SU-DHL-6 (cell line): ENCODE measurements around the gene SUGCT.

Experiments used
- H2AFZ ChIP-seq: fragments of 200-600 bp; sonication (generic); 2 replicates; pipeline ENCODE4 v1.6.1; 2014; ENCODE audit warnings: low read depth, mild to moderate bottlenecking, moderate library complexity, mixed read lengths, antibody characterized with exemption, low read length; ENCODE audit not compliant: severe bottlenecking
- H3F3A ChIP-seq: fragments of 200-600 bp; shearing (Covaris generic); 2 replicates; pipeline ENCODE4 v1.6.0; 2016; ENCODE audit warnings: antibody characterized with exemption, mild to moderate bottlenecking; ENCODE audit not compliant: insufficient read depth
- H3K27ac ChIP-seq: fragments of 200-600 bp; sonication (generic); 2 replicates; pipeline ENCODE4 v1.5.1; 2016; ENCODE audit warnings: low read depth, mild to moderate bottlenecking, low read length, moderate library complexity, mixed read lengths
- H3K27me3 ChIP-seq: fragments of 200-600 bp; sonication (generic), shearing (Covaris generic); 2 replicates; pipeline ENCODE4 v1.6.0; 2014; ENCODE audit warnings: mild to moderate bottlenecking, low read length
- H3K36me3 ChIP-seq: fragments of 200-600 bp; sonication (generic); 2 replicates; pipeline ENCODE4 v1.6.1; 2014; ENCODE audit warnings: mild to moderate bottlenecking, low read length, mixed read lengths
- H3K4me2 ChIP-seq: fragments of 300-600, 200-600 bp; shearing (Covaris generic), sonication (generic); 2 replicates; pipeline ENCODE4 v1.6.0; 2014; ENCODE audit warnings: low read length, low read depth, mild to moderate bottlenecking; ENCODE audit not compliant: poor library complexity, severe bottlenecking
- H3K4me3 ChIP-seq: fragments of 200-600 bp; sonication (generic); 2 replicates; pipeline ENCODE4 v1.5.1; 2014; ENCODE audit warnings: antibody characterized with exemption, low read length, mild to moderate bottlenecking, mixed read lengths; ENCODE audit not compliant: insufficient read depth, poor library complexity, severe bottlenecking
- H3K79me2 ChIP-seq: fragments of 200-600 bp; sonication (generic); 2 replicates; pipeline ENCODE4 v1.6.1; 2014; ENCODE audit warnings: mild to moderate bottlenecking, low read length, moderate library complexity; ENCODE audit not compliant: insufficient read depth
- H3K9ac ChIP-seq: fragments of 200-600 bp; sonication (generic); 2 replicates; pipeline ENCODE4 v1.7.0; 2014; ENCODE audit warnings: mild to moderate bottlenecking, low read length
- H3K9me2 ChIP-seq: fragments of 200-600 bp; sonication (generic); replicated peaks from 2 replicates; pipeline ENCODE4 v1.6.1; 2014; ENCODE audit warnings: low read length; ENCODE audit not compliant: insufficient read depth
- H3K9me3 ChIP-seq: fragments of 200-600 bp; sonication (generic); 2 replicates; pipeline ENCODE4 v1.6.1; 2014; ENCODE audit warnings: low read length, mixed read lengths; ENCODE audit not compliant: insufficient read depth
- H4K20me1 ChIP-seq: fragments of 200-600 bp; sonication (generic); 2 replicates; pipeline ENCODE4 v1.6.1; 2014; ENCODE audit warnings: low read depth, mild to moderate bottlenecking, antibody characterized with exemption, low read length, moderate library complexity, mixed read lengths
- EZH2phosphoT487 ChIP-seq: fragments of 200-600 bp; sonication (generic), shearing (Covaris generic); conservative IDR thresholded peaks from 2 replicates; pipeline ENCODE4 v1.6.1; 2018; ENCODE audit warnings: mild to moderate bottlenecking, antibody characterized with exemption, low read length, moderate library complexity, mixed read lengths
- TF ChIP-seq, protein P1 (sequence below): fragments of 200-600 bp; sonication (generic); IDR thresholded peaks from one replicate; pipeline ENCODE4 v1.5.1; 2017; ENCODE audit warnings: antibody characterized with exemption, mild to moderate bottlenecking, low read length, moderate library complexity; ENCODE audit not compliant: insufficient read depth, poor library complexity, severe bottlenecking

SUGCT gene

DNA sequence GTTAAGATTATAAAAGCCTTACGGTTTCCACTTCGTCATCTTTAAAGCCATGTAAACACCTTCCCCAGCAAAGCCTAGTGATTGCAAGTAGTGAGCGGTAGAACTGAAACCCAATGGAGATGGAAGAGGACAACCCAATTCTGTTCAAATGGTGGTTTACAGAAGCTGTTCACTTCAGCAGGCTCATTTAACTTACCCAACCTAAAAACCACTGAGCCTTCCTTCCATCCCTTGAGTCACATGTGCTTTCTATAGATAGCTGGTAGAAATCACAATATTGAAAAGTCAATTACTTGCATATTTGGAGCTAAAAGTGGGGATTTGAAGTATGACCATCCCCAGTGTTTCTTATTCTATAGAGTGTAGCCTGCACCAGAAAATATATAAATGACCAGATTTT lies 667.7 kb downstream of the SUGCT start:
- H3K9me3 ChIP-seq: no peaks in the 10 kb centered on the region
- peak overlapping the region; percentile 37 for H3K9ac ChIP-seq
- peak overlapping the region; percentile 63 for H3K27ac ChIP-seq
- H3K9me2 ChIP-seq: no peaks in the 10 kb centered on the region
- H2AFZ ChIP-seq: peak overlapping the region; percentile 88
- no peaks in the 10 kb centered on the region for H3K79me2 ChIP-seq
- no peaks in the 10 kb centered on the region for H4K20me1 ChIP-seq
- H3K4me3 ChIP-seq: no peak overlapping the region
- H3K27me3 ChIP-seq: no peaks in the 10 kb centered on the region
- peak overlapping the region; percentile 42 for H3K4me2 ChIP-seq
- H3F3A ChIP-seq: peaks cover 42% of the 10 kb centered on the region
- H3K36me3 ChIP-seq: no peaks in the 10 kb centered on the region
- TF ChIP-seq, protein P1, sequence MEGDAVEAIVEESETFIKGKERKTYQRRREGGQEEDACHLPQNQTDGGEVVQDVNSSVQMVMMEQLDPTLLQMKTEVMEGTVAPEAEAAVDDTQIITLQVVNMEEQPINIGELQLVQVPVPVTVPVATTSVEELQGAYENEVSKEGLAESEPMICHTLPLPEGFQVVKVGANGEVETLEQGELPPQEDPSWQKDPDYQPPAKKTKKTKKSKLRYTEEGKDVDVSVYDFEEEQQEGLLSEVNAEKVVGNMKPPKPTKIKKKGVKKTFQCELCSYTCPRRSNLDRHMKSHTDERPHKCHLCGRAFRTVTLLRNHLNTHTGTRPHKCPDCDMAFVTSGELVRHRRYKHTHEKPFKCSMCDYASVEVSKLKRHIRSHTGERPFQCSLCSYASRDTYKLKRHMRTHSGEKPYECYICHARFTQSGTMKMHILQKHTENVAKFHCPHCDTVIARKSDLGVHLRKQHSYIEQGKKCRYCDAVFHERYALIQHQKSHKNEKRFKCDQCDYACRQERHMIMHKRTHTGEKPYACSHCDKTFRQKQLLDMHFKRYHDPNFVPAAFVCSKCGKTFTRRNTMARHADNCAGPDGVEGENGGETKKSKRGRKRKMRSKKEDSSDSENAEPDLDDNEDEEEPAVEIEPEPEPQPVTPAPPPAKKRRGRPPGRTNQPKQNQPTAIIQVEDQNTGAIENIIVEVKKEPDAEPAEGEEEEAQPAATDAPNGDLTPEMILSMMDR: no peak
- TF ChIP-seq EZH2phosphoT487: no peak

DNA sequence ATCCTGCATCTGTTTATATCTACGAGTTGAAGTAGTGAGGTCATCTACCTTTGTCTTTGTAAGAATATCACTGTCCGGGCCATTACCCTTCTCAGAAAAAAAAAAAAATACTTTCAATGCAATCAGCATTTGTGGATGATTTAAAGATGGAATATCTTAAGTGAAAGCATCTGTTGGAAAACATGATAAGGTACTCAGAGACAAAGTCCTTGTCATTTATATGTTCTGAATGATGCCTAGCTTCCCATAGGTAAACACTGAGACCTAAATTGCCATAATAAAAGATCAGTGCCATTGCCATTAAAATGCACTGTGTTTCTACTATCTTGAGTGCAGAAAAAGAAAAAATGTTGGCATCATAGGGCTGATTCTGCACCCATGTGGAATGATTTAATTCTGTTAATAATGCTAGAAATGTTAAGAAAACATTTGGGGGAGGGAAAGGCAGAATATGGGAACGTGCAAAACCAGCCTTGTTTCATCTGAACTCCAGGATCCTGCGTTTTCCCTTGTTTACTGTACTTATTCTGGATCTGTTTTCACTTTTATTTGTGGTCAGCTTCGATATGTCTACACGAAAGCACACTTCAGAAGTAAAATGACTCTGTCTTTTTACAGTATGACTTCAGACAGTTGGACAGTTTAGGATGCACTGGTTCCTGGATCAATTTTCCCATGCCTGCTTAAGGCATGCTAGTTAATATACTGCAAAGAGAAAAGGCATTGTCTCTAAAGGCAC lies 669.8 kb downstream of the SUGCT start:
- H3F3A ChIP-seq: peaks cover 51% of the 10 kb centered on the region
- no peaks in the 10 kb centered on the region for H3K79me2 ChIP-seq
- H3K36me3 ChIP-seq: no peaks in the 10 kb centered on the region
- no peaks in the 10 kb centered on the region for H3K9me3 ChIP-seq
- H3K4me3 ChIP-seq: no peak overlapping the region
- no peak overlapping the region for H2AFZ ChIP-seq
- H3K27ac ChIP-seq: peak overlapping the region; percentile 98
- H4K20me1 ChIP-seq: no peaks in the 10 kb centered on the region
- H3K9ac ChIP-seq: 0 out of 2 replicates have a peak overlapping the region, but pooled peaks have one; percentile 45
- TF ChIP-seq, protein P1: no peak
- no peak for TF ChIP-seq EZH2phosphoT487
- no peaks in the 10 kb centered on the region for H3K9me2 ChIP-seq
- H3K27me3 ChIP-seq: no peaks in the 10 kb centered on the region
- H3K4me2 ChIP-seq: no peak overlapping the region

DNA sequence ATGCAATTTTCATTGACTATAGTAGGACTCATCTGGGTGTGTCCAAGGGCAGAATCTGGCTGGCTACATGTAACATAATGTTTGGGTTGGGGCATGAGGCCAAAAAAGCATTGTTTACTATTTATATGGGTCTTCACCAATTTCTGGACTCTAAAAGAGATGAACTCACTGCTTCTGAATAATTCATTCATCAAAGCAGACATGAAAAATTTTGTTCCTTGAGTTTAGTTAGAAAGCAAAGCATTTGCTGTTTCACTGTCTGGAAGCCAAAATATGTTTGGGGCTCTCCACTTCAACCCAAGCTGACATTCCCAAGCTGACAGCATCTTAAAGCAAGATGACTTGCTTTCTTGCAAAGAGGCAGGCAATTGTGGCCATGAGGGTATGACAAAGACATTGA lies 670.6 kb downstream of the SUGCT start:
- Histone ChIP-seq H3K4me2 (peak overlapping the region; percentile 57), H3K36me3 (no peaks in the 10 kb centered on the region), H3K9ac (peak overlapping the region; percentile 45), H4K20me1 (no peaks in the 10 kb centered on the region), H3K4me3 (no peak overlapping the region), H3F3A (peaks cover 52% of the 10 kb centered on the region), H3K9me3 (no peaks in the 10 kb centered on the region), H3K27me3 (no peaks in the 10 kb centered on the region), H3K9me2 (no peaks in the 10 kb centered on the region), H3K79me2 (no peaks in the 10 kb centered on the region), H2AFZ (no peak overlapping the region), H3K27ac (peak overlapping the region; percentile 98)
- no peak for TF ChIP-seq EZH2phosphoT487
- TF ChIP-seq, protein P1: no peak
